ENCODE results near the gene GEMIN8.

GEMIN8 gene, protein sequence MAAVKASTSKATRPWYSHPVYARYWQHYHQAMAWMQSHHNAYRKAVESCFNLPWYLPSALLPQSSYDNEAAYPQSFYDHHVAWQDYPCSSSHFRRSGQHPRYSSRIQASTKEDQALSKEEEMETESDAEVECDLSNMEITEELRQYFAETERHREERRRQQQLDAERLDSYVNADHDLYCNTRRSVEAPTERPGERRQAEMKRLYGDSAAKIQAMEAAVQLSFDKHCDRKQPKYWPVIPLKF

DNA sequence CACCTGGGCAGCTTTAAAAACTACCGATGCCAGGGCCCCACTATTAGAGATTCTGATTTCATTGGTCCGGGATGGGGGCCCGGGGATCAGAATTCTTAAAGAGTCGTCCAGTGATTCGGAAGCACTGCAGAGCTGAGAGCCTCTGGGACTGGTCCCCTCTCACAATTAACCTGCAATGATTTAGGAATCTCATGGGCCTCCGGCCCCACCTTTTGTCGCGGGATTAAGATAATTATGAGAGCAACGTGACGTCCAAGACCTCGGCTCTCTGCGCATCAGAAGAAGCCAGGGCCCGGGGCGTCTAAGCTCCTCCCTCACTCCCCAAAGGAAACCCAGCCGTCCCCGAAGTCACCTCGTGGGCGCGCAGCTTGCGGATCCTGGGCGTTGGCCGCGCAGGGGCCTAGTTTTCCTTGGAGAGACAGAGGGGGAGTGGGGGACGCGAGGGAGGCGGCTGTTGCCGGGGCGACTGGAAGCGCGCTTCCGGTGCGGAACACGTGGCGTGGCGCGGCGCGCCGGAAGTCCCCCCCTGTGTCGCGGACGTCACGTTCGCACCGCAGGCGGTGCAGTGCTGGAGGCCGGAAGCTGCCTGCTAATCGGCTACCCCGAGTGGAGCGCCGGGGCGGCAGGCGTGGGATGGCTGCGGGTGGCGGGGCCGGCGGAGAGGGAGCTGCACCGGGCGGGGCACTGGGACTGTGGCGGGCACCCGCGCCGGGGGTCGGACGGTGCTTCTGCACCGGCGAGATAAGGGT, at the start of gene GEMIN8:
Gene GEMIN8, minus strand, starts transcription at position 468 of the 749 bp plus-strand sequence. CDS start 8,414 bp downstream, outside the sequence.
- DNase-seq, result peak; percentile 43

- no peak for DNase-seq
These were observed 46.9 kb upstream of the GEMIN8 start for GRCh38 chrX:14076639-14077038.

DNA sequence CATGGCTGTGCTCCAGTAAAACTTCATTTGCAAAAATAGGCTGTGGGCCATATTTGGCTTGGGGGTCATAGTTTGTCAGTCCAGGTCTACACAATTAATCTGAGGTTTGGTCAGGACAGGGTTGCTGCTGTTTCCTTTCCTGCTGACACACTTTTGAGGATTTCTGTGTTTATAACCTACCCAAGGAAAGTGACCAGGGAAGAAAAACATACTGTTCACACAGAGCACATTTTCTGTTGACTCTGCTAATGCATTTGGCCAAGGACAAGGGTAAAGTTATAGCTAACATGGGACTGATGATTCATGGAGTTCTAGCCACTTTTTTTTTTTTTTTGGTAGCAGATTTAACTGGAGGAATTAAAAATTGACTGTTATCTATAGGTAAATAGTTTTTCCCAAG, 43.9 kb upstream of the GEMIN8 start:
- DNase-seq, result no peak

GRCh38 chrX:14073071-14073470, 43.4 kb upstream of the GEMIN8 start:
- no peak for DNase-seq

- no peak for DNase-seq
These were observed 36.1 kb upstream of the GEMIN8 start for GRCh38 chrX:14065800-14066199.

DNA sequence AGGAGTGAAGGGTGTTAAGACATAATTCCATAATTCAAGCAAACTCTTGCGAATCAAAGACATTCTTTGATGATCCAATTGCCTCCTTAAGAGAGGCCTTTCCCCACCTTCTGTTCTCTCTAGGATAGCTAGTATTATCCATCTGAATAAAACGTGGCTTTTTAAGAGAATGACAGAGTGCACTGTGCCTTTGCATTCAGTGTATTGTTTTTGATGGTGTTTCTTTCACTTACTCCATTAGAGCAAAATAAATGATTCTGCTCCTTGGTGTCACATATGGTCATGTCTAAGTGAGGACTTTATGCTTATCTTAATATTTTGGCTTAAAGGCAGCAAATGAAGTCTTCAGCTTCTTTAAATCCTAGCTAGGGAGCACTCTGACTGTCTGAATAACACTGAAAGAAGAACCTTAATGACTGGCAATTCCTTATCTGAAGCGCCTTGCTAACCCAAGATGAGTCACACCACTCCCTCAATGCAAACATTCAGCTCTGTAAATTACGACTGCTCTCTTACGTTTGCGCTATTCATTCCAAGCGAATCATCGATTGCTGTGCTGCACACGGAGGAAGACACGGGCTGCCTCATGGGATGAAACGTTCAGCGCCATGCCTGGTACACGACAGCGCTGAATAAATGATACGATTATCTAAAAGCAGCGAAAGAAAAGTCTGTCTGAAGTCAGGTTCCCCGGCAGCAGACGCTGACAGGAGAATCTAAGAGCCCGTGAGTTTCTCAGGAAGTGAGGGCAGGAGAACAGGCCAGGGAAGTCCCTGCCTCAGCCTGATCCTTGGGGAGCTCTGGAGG, 35.1 kb upstream of the GEMIN8 start:
- no peak for DNase-seq

DNA sequence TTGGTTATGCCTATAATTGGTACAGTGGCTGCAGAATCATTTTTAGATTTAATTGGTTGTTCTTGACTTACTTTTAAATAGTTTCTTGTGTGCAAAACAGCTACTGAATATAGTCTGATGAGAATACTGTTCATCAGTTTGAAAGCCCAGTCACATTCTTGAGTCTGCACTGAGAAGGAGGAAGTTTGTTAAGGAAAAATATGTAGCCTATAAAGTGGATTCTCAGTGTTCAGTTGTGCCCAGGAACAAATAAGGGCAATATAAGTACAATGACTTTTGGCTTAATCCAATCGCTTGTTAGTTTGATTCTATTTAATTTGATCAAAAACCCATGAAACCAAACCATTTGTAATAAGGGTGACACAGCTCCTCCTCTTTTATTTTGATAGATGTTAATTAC, 32.8 kb upstream of the GEMIN8 start:
- DNase-seq, result no peak

GRCh38 chrX:14056206-14056605, 26.5 kb upstream of the GEMIN8 start:
- DNase-seq, result no peak

DNA sequence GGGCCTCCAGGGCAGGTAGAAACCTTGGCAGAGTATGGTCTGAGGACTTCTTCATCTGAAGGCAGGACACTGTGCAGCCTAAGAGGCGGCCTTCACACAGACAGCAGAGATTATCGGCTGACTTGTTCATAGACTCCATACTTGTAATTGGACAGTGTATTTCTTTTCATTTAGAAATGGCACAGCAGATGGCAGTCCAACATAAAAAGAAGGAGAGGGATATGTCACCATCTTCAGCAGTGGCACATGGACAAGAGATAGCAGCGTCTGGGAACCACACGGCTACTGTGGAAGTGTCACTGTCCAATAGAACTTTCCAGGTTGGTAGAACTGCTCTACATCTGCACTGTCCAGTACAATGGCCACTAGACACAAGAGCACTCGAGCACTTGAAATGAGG, 21.7 kb upstream of the GEMIN8 start:
- no peak for DNase-seq

DNA sequence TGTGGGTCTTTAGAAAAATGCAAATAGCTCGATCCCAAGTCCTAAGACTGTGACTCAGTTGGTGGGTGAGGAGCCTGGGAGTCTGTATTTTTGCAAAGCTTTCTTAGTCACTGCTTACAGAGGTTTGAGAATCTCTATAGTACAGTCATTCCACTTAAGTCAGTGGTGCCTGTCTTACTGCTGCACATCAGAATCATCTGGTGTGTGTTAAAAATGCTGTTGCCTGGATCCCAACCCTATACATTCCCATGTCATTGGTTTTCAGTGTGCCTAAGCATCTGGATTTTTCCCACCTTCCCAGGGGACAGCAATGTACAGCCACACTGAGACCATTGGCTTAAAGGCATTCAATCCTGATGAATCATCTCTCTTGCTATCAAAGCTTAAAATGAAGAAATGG, 21.0 kb upstream of the GEMIN8 start:
- no peak for DNase-seq

DNA sequence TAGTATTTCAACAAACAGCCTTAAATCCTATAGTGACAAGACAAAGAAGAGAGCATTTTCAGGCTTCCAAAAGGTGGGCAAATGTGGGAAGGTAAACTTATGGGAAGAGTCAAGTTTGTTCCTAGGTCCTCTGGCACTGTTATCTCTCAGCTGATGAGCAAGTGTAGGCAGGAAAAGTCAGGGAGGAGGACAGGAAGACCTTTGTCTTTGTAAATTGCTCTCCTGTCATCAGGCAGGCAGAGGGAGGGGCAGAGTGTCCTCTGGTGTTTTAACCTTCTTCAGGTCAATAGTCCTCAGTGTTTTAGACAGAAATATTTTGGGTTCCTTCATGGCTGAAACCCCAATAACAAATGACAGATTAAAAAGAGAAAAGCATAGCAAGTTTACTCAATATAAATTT, 13.5 kb upstream of the GEMIN8 start:
- DNase-seq, result no peak

DNA sequence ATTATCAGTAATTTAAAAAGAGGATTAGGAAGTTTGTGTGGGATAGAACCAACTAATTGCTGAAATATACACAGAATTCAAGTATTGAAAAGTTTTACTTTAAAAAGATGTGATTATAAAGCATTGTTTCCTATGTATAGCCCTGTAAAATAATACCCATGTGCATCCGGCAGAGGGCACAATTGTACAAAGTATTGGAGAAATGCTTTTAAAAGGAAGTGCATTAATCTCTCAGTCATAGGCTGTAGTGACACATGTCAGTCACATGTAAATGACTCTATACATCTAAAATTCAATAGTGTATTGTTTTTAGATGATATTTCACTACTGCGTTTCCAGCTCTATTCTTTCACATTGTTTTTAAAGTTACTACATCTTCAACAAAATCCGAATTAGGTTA, 9.7 kb upstream of the GEMIN8 start:
- no peak for DNase-seq

GRCh38 chrX:14038375-14039085, 8.8 kb upstream of the GEMIN8 start:
- no peak for DNase-seq

- DNase-seq, result no peak
These were observed 2.7 kb upstream of the GEMIN8 start for GRCh38 chrX:14032406-14032805.

DNA sequence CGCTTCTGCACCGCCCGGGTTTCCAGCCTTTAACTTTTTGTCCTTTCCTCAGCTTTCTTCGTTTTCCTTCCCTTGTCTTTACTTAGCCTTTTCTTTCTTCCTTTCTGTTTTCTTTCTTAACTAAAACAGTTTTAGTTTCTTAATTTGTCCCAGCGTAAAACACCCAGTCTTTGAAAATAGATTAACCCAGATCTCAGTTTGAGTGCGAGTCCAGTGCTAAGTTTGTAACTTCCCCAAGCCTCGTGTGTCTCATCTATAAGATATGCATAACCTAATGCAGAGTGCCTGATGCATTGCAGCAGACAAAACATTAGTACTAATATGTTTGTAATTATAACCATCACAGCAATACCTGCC, 460 bp upstream of the GEMIN8 start:
- no peak for DNase-seq

DNA sequence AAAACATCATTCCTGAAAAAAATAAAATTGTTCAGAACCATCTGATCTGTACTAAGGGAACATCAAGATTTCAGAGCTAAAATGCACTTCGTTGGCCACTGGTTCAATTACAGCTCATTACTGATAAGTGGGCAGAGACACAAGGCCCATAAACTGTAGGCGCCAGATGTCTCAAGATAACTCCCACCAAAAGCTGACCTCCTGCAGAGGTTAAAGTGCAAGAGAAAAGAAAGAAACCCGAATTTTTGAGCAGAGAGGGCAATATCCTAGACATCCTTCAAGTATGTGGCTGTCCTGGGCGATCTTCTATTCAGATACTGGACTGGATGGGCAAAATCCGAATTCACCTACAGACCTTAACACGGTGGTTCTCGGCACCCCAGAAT, 660 bp downstream of the GEMIN8 start:
- no peak for DNase-seq

- DNase-seq, result no peak
These were observed 1.2 kb downstream of the GEMIN8 start for GRCh38 chrX:14028473-14028872.

GRCh38 chrX:14027511-14028019, 2.1 kb downstream of the GEMIN8 start:
- DNase-seq, result no peak

DNA sequence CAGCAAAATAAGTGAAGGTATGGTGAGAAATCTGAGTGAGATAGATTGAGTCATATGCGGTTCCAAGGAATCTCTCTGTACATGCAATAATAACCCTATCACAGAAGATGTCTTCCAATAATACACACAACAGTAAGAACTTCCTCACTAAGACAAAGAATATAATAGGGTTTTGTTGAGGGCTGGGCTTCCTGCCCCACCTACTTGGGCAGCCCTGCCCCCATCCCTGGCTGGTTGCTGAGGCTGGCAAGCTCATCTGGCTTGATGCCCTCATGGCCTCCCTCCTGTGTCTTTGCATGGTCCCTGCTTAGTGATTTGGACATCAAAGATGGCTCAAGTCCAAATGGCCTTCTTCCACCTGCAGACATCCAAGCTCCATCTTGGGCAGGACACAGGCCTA, 2.7 kb downstream of the GEMIN8 start:
- no peak for DNase-seq

DNA sequence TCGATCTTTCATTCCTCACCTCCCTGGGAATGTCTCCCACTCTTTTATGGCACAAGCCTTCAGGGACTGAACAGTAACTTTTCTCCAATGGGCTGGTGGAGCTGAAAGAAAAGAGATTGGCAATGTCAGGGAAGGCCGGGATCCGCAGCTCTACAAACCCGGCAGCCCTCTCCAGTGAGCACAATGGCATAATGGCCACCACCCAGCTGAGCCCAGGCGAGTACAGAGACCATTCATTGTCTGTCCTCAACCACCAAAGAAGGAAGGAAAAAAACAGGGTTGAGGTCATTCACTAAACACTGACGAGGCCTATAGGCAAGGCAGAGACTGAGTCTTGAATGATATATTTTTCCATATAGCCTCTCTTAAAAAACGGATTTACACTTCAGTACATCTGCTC, 3.6 kb downstream of the GEMIN8 start:
- DNase-seq, result no peak

GRCh38 chrX:14022019-14022418, 7.7 kb downstream of the GEMIN8 start:
- no peak for DNase-seq

GRCh38 chrX:14017399-14017798, 12.3 kb downstream of the GEMIN8 start:
- no peak for DNase-seq

GRCh38 chrX:14015941-14016340, 13.8 kb downstream of the GEMIN8 start:
- no peak for DNase-seq
